ENCODE measurements around the gene ARSG. TPM values are rescaled to one million over a fixed set of nuclear protein-coding genes. Genes with fewer than 3 reads are reported as not detected.

The ARSG gene
- total and polyA plus RNA-seq, 4 donors, result 1.5 to 5.4 (median 2.3) TPM

DNA sequence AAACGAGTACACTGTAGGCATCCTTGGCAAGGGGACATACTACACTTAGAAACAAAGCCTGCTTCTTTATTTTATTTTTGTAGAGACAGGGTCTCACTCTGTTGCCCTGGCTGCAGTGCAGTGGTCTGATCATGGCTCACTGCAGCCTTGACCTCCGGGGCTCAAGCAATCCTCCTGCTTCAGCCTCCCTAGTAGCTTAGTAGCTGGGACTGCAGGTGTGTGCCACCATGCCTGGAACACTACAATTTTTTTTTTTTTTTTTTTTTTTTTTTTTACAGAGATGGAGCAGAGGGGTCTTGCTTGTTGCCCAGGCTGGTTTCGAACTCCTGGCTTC lies 87.8 kb downstream of the ARSG start:
- DNase-seq (ENCODE audit: low spot score), result no peak
- no peaks in the 10 kb centered on the region for H3K36me3 ChIP-seq (ENCODE audit: control insufficient read depth in 4 of 4, insufficient read depth in 3 of 4, low read depth in 1 of 4, low read length in 3 of 4)
- H3K4me1 ChIP-seq (ENCODE audit: control insufficient read depth in 4 of 4, insufficient read depth in 4 of 4, low read length in 3 of 4), result peaks cover 7 to 41% (median 32%) of the 10 kb centered on the region in 4 donors
- TF ChIP-seq FOXA2 (IDR thresholded peaks at IDR 0.05) (no peak), HNF4G (IDR thresholded peaks at IDR 0.05) (no peak), RAD21 (IDR thresholded peaks at IDR 0.05) (no peak), TAF1 (conservative IDR thresholded peaks at IDR 0.05) (no peak), YY1 (IDR thresholded peaks at IDR 0.05) (no peak), ATF3 (IDR thresholded peaks at IDR 0.05) (no peak), CTCF (IDR thresholded peaks at IDR 0.05; ENCODE audit: low read depth, low read length, missing input control) (no peak), SP1 (IDR thresholded peaks at IDR 0.05) (no peak), GABPA (IDR thresholded peaks at IDR 0.05 in 1 of 2, conservative IDR thresholded peaks at IDR 0.05 in 1 of 2) (no peak), ZBTB33 (IDR thresholded peaks at IDR 0.05) (no peak), JUND (IDR thresholded peaks at IDR 0.05) (no peak), RXRA (IDR thresholded peaks at IDR 0.05) (no peak), NR2F2 (IDR thresholded peaks at IDR 0.05) (no peak)
- TF ChIP-seq, protein P1, sequence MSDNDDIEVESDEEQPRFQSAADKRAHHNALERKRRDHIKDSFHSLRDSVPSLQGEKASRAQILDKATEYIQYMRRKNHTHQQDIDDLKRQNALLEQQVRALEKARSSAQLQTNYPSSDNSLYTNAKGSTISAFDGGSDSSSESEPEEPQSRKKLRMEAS (IDR thresholded peaks at IDR 0.05), result no peak
- H3K4me3 ChIP-seq (ENCODE audit: low read depth in 1 of 3, low read length in 3 of 3), result no peak overlapping the region
- peak overlapping the region; percentile 92 for H3K27ac ChIP-seq (ENCODE audit: low read depth in 1 of 2, low read length in 2 of 2)
- H3K9me3 ChIP-seq (ENCODE audit: control insufficient read depth in 4 of 4, low read length in 3 of 4), result no peaks in the 10 kb centered on the region
- H3K9ac ChIP-seq (ENCODE audit: low read depth in 1 of 2, low read length in 2 of 2), result peak overlapping the region in 1 of 2 donors; percentile 62
- WGBS, result 67% methylated on average over 3 of the region's 3 CpGs
- no peaks in the 10 kb centered on the region for H3K27me3 ChIP-seq (ENCODE audit: control insufficient read depth in 4 of 4, insufficient read depth in 4 of 4, low read length in 3 of 4)

- DNase-seq (ENCODE audit: low spot score), result no peak
- Histone ChIP-seq H3K4me3 (ENCODE audit: low read depth in 1 of 3, low read length in 3 of 3) (no peak overlapping the region), H3K9ac (ENCODE audit: low read depth in 1 of 2, low read length in 2 of 2) (no peak overlapping the region), H3K36me3 (ENCODE audit: control insufficient read depth in 4 of 4, insufficient read depth in 3 of 4, low read depth in 1 of 4, low read length in 3 of 4) (no peaks in the 10 kb centered on the region), H3K4me1 (ENCODE audit: control insufficient read depth in 4 of 4, insufficient read depth in 4 of 4, low read length in 3 of 4) (peaks cover 8 to 46% (median 35%) of the 10 kb centered on the region in 4 donors), H3K27ac (ENCODE audit: low read depth in 1 of 2, low read length in 2 of 2) (peak overlapping the region; percentile 92), H3K27me3 (ENCODE audit: control insufficient read depth in 4 of 4, insufficient read depth in 4 of 4, low read length in 3 of 4) (no peaks in the 10 kb centered on the region), H3K9me3 (ENCODE audit: control insufficient read depth in 4 of 4, low read length in 3 of 4) (no peaks in the 10 kb centered on the region)
- TF ChIP-seq TAF1 (conservative IDR thresholded peaks at IDR 0.05) (no peak), RXRA (IDR thresholded peaks at IDR 0.05) (peak; percentile 9 to 13), FOXA2 (IDR thresholded peaks at IDR 0.05) (no peak), HNF4A (conservative IDR thresholded peaks at IDR 0.05) (peak; percentile 41 to 47)
- WGBS, result 73% methylated on average over 11 of the region's 11 CpGs
Measured at GRCh38 chr17:68379692-68380677, 88.7 kb downstream of the ARSG start.
